HCT116 (cell line): ENCODE results near the gene IL18. TPM values are rescaled to one million over a fixed set of nuclear protein-coding genes. Genes with fewer than 3 reads are reported as not detected.

ENCODE experiments used
- ATAC-seq: fragments of 200-7000 bp; cut with Tn5 transposase; 2 replicates; pipeline ENCODE4 v1.9.1; 2020; ENCODE audit warnings: mild to moderate bottlenecking, moderate library complexity
- BruUV-seq: library from RNA; stranded (reverse); fragments of 400-500 nt; replicated peaks from 2 replicates; lab custom pipeline; 2021; lab: Mats Ljungman, UMichigan
- CTCF ChIA-PET: fragments of 300-600 bp; sonication (Branson Sonifier 250); formaldehyde crosslinking; loops from one replicate; lab custom pipeline; 2021; ENCODE audit warnings: antibody characterized with exemption; lab: Charles Lee
- POLR2A ChIA-PET: fragments of 300-600, 350-600 bp; sonication (Branson Sonifier 250); formaldehyde crosslinking; loops from one replicate; lab custom pipeline; 2021; ENCODE audit warnings: antibody characterized with exemption; lab: Charles Lee
- RAD21 ChIA-PET, 2 experiments: fragments of 300-600 bp; sonication (Branson Sonifier 250); formaldehyde crosslinking; loops; one replicate each; lab custom pipeline; 2023; ENCODE audit warnings: low total read pairs in 2 of 2; ENCODE audit not compliant: uncharacterized antibody in 2 of 2, unreplicated experiment in 2 of 2, low non-redundant PET in 1 of 2; lab: Charles Lee
- DNase-seq: peaks from one replicate; pipeline ENCODE4 v3.0.0-alpha.2; 2010; ENCODE audit warnings: low read depth, low spot score
- H2AFZ ChIP-seq: fragments of 200-600 bp; shearing (Covaris generic), sonication (generic); 2 replicates; pipeline ENCODE4 v1.6.1; 2017; ENCODE audit warnings: low read depth, mixed run types, mixed read lengths, antibody characterized with exemption, low read length; ENCODE audit not compliant: poor library complexity, severe bottlenecking
- H3K27ac ChIP-seq: 2 replicates; pipeline ENCODE4 v1.5.1; 2012; ENCODE audit warnings: low read depth, low read length
- H3K27me3 ChIP-seq: fragments of 200-600 bp; sonication (generic); 2 replicates; pipeline ENCODE4 v1.6.1; 2016; ENCODE audit warnings: mixed run types, low read length, mixed read lengths; ENCODE audit not compliant: insufficient read depth
- H3K36me3 ChIP-seq, 2 experiments: fragments of 200-500 bp in 1 of 2; fragments of 200-600 bp in 1 of 2; sonication (Bioruptor generic) in 1 of 2; sonication (generic) in 1 of 2; 2 replicates each; pipeline versions ENCODE4 v1.5.1 to v1.6.1; 2014 to 2016; ENCODE audit warnings: low read length in 2 of 2, inconsistent platforms in 1 of 2, mixed read lengths in 1 of 2, mixed run types in 1 of 2; ENCODE audit not compliant: insufficient read depth in 2 of 2, control insufficient read depth in 1 of 2
- H3K4me1 ChIP-seq, 2 experiments: fragments of 200-600 bp in 1 of 2; sonication (generic) in 1 of 2; 2 replicates each; pipeline versions ENCODE4 v1.5.1 to v1.6.1; 2012 to 2017; ENCODE audit warnings: low read length in 2 of 2, inconsistent platforms in 1 of 2, mild to moderate bottlenecking in 1 of 2, mixed read lengths in 1 of 2, mixed run types in 1 of 2, moderate library complexity in 1 of 2; ENCODE audit not compliant: insufficient read depth in 2 of 2, control insufficient read depth in 1 of 2
- H3K4me2 ChIP-seq: fragments of 200-600 bp; sonication (generic); 2 replicates; pipeline ENCODE4 v1.6.1; 2017; ENCODE audit warnings: mixed run types, low read length, mixed read lengths
- H3K4me3 ChIP-seq, 2 experiments: fragments of 200-600 bp in 1 of 2; sonication (generic) in 1 of 2; replicated peaks in 1 of 2; 2 replicates each; pipeline ENCODE4 v1.5.1; 2011 to 2016; ENCODE audit warnings: low read length in 2 of 2, control low read depth in 1 of 2, low read depth in 1 of 2, mild to moderate bottlenecking in 1 of 2, mixed read lengths in 1 of 2, mixed run types in 1 of 2
- H3K79me2 ChIP-seq: fragments of 200-600 bp; sonication (generic); 2 replicates; pipeline ENCODE4 v1.6.1; 2017; ENCODE audit warnings: mild to moderate bottlenecking, mixed run types, low read length, moderate library complexity, mixed read lengths; ENCODE audit not compliant: insufficient read depth
- H3K9ac ChIP-seq: fragments of 200-600 bp; sonication (generic); 2 replicates; pipeline ENCODE4 v1.6.1; 2016; ENCODE audit warnings: low read length, mixed read lengths
- H3K9me2 ChIP-seq: fragments of 200-600 bp; sonication (generic), shearing (Covaris generic); 2 replicates; pipeline ENCODE4 v1.6.1; 2017; ENCODE audit warnings: mixed run types, mild to moderate bottlenecking, moderate library complexity; ENCODE audit not compliant: insufficient read depth
- H3K9me3 ChIP-seq, 2 experiments: fragments of 200-500 bp in 1 of 2; fragments of 200-600 bp in 1 of 2; sonication (Bioruptor generic) in 1 of 2; sonication (generic) in 1 of 2; 2 replicates each; pipeline ENCODE4 v1.6.1; 2014 to 2017; ENCODE audit warnings: low read length in 2 of 2, mixed read lengths in 2 of 2, inconsistent platforms in 1 of 2, low read depth in 1 of 2, mild to moderate bottlenecking in 1 of 2, mixed run types in 1 of 2, moderate library complexity in 1 of 2; ENCODE audit not compliant: control insufficient read depth in 1 of 2, insufficient read depth in 1 of 2
- H4K20me1 ChIP-seq: fragments of 200-600 bp; sonication (generic), shearing (Covaris generic); 2 replicates; pipeline ENCODE4 v1.6.1; 2017; ENCODE audit warnings: mixed run types, mild to moderate bottlenecking, moderate library complexity; ENCODE audit not compliant: insufficient read depth
- CBX3 ChIP-seq: IDR thresholded peaks from 2 replicates; pipeline ENCODE4 v1.6.1; 2012; ENCODE audit warnings: low read depth
- CEBPB ChIP-seq: IDR thresholded peaks from 2 replicates; pipeline ENCODE4 v1.6.1; 2012; ENCODE audit warnings: low read depth
- CTCF ChIP-seq, 3 experiments: fragments of 200-600 bp in 1 of 3; sonication (generic) in 1 of 3; IDR thresholded peaks in 2 of 3; conservative IDR thresholded peaks in 1 of 3; 2 replicates each; pipeline ENCODE4 v1.5.1; 2012 to 2017; ENCODE audit warnings: low read depth in 2 of 3, low read length in 2 of 3, antibody characterized with exemption in 1 of 3, borderline replicate concordance in 1 of 3, control low read depth in 1 of 3, mild to moderate bottlenecking in 1 of 3, mixed read lengths in 1 of 3, mixed run types in 1 of 3, moderate library complexity in 1 of 3; ENCODE audit not compliant: insufficient read depth in 1 of 3
- EGR1 ChIP-seq: IDR thresholded peaks from 2 replicates; pipeline ENCODE4 v1.6.1; 2012; ENCODE audit warnings: low read depth
- ELF1 ChIP-seq: IDR thresholded peaks from 2 replicates; pipeline ENCODE4 v1.6.1; 2012; ENCODE audit warnings: low read depth, borderline replicate concordance
- EZH2 ChIP-seq: fragments of 200-600 bp; sonication (generic); IDR thresholded peaks from 2 replicates; pipeline ENCODE4 v1.6.1; 2017; ENCODE audit warnings: antibody characterized with exemption, mixed run types
- EZH2phosphoT487 ChIP-seq: fragments of 200-600 bp; IDR thresholded peaks from 2 replicates; pipeline ENCODE4 v1.6.1; 2018; ENCODE audit warnings: antibody characterized with exemption, borderline replicate concordance
- POLR2AphosphoS5 ChIP-seq: IDR thresholded peaks from 2 replicates; pipeline ENCODE4 v1.6.1; 2011; ENCODE audit warnings: mild to moderate bottlenecking, low read depth, low read length, moderate library complexity
- RAD21 ChIP-seq: IDR thresholded peaks from 2 replicates; pipeline ENCODE4 v1.6.1; 2012; ENCODE audit warnings: low read depth, mild to moderate bottlenecking
- YY1 ChIP-seq: IDR thresholded peaks from 2 replicates; pipeline ENCODE4 v1.6.1; 2011; ENCODE audit warnings: low read length, low read depth, moderate library complexity, mild to moderate bottlenecking; ENCODE audit not compliant: insufficient replicate concordance; ENCODE audit errors: extremely low read depth
- ZNF274 ChIP-seq: fragments of 200-500 bp; sonication (Bioruptor generic); IDR thresholded peaks from 2 replicates; pipeline ENCODE4 v1.6.1; 2014; ENCODE audit warnings: mild to moderate bottlenecking, low read depth, low read length, inconsistent platforms
- intact Hi-C: fragments of 100-400 bp; cut with micrococcal nuclease; formaldehyde crosslinking; loops from 2 replicates; pipeline ENCODE4 v1.10.0; 2022
- total RNA-seq: library from RNA; stranded (reverse); gene quantifications from one replicate; pipeline ENCODE4 v1.2.1, GENCODE V29; 2021; ENCODE audit not compliant: unreplicated experiment
- TF ChIP-seq, protein P1 (sequence below): IDR thresholded peaks from 2 replicates; pipeline ENCODE4 v1.6.1; 2012

IL18 gene
- total RNA-seq, 1 experiment from 2014 or later, result 112 TPM

DNA sequence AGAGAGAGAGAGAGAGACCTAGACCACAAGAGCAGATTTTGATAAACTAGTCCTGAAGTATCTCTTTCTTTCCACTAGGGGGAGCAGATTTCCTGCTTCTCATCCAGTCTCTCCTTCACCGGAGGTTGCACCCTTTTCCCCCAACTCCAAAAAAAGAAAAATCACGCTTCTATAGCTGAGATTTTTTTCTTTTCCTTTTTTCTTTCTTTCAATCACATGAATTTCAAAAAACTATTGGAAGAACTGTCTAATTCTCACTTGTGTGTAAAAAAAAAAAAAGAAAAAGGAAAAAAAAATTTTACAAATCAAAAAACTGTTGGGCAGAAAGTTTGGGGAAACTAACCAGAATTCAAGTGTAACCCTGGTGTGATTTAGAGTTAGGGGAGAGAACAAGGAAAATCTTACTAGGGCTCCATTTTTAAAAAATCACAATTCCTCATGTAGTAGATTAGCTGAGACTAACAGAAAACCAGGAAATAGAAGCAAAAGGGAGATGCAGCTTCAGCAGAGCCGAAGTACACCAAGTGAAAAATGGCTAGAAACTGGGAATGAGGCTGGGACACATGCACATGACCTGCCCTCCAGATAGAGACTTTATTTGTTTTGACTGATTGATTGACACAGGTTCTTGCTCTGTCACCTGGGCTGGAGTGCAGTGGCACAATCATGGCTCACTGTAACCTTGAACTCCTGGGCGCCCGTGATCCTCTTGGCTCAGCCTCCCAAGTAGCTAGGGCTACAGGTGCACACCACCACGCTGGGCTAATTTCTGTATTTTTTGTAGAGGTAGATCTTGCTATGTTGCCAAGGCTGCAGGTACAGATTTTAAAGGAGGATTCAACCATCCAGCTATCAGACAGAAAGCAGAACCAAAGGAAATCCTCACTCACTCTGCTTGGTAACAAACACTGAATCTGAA is 50.1 kb downstream of the IL18 start:
- Histone ChIP-seq H2AFZ (peak overlapping the region; percentile 46), H3K4me3 (no peak overlapping the region), H4K20me1 (no peaks in the 10 kb centered on the region), H3K9me2 (no peaks in the 10 kb centered on the region), H3K79me2 (no peaks in the 10 kb centered on the region), H3K4me2 (peak overlapping the region; percentile 36; the same call in 1 of the 2 replicates), H3K27ac (no peak overlapping the region; the same call in 1 of the 2 replicates), H3K36me3 (no peaks in the 10 kb centered on the region), H3K4me1 (peaks cover 21 to 33% of the 10 kb centered on the region in 2 experiments), H3K9me3 (no peaks in the 10 kb centered on the region), H3K27me3 (no peaks in the 10 kb centered on the region), H3K9ac (no peak overlapping the region)
- intact Hi-C loops, result loop anchor here (1.0 kb wide), 2 partner anchors 62 to 167 kb away; partner anchors contain the start of gene BCO2
- TF ChIP-seq RAD21, result peak; percentile 84
- TF ChIP-seq YY1, result no peak
- TF ChIP-seq ZNF274, result no peak
- TF ChIP-seq, protein P1, sequence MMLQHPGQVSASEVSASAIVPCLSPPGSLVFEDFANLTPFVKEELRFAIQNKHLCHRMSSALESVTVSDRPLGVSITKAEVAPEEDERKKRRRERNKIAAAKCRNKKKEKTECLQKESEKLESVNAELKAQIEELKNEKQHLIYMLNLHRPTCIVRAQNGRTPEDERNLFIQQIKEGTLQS, result no peak
- TF ChIP-seq CTCF (IDR thresholded peaks at IDR 0.05 in 2 of 3, conservative IDR thresholded peaks at IDR 0.05 in 1 of 3; ENCODE audit: borderline replicate concordance in 1 of 3, insufficient read depth in 1 of 3, low read depth in 2 of 3, low read length in 2 of 3), result peak; percentile 49 to 63 (median 63); a peak in 5 of 6 replicates
- TF ChIP-seq POLR2AphosphoS5, result no peak
- TF ChIP-seq EZH2phosphoT487, result no peak
- 0 out of 2 replicates have a peak, but pooled peaks have one; percentile 19 for TF ChIP-seq CBX3
- TF ChIP-seq CEBPB, result no peak
- no peak for TF ChIP-seq EZH2
- TF ChIP-seq EGR1, result no peak
- TF ChIP-seq ELF1, result no peak
- POLR2A ChIA-PET, result no interaction called here
- RAD21 ChIA-PET, result interaction anchor here (0.7 to 2.5 kb wide), 2 partner anchors 62 to 182 kb away, joined by 5 to 11 read pairs; partner anchors contain the start of gene BCO2 (in 1 of the 2)
- CTCF ChIA-PET, result interaction anchor here (0.6 to 3.7 kb wide), 13 partner anchors 8 to 237 kb away, joined by 3 to 20 read pairs (median 6); partner anchors contain the start of genes BCO2, SDHD and TIMM8B
- DNase-seq, result peak; percentile 49
- ATAC-seq, result peak; percentile 81
- no TSS peak for BruUV-seq
